HG03064 (cell line): ENCODE results near the gene CATSPER4.

Experiments used
- ATAC-seq: cut with Tn5 transposase; IDR thresholded peaks from one replicate; pipeline ENCODE4 v1.9.1; 2021; ENCODE audit warnings: low read depth; ENCODE audit not compliant: unreplicated experiment

Gene CATSPER4

GRCh38 chr1:26164036-26164860 is 26.2 kb upstream of the CATSPER4 start:
- ATAC-seq = no peak

GRCh38 chr1:26164861-26165842 is 25.2 kb upstream of the CATSPER4 start:
- ATAC-seq = no peak

GRCh38 chr1:26166719-26167281 is 23.6 kb upstream of the CATSPER4 start:
- no peak for ATAC-seq

GRCh38 chr1:26168410-26169197 is 21.8 kb upstream of the CATSPER4 start, which contains the start of gene C1orf232:
Gene C1orf232, minus strand, starts transcription at chr1:26168963. Its CDS starts 464 bp downstream, at chr1:26168499.
- no peak for ATAC-seq

GRCh38 chr1:26169198-26169554 is 21.2 kb upstream of the CATSPER4 start:
- ATAC-seq = no peak

GRCh38 chr1:26169669-26170471 is 20.5 kb upstream of the CATSPER4 start, which contains the start of gene ZNF593:
Gene ZNF593, plus strand, starts transcription at chr1:26169908. Its CDS starts 76 bp downstream, at chr1:26169984.
- peak; percentile 68 for ATAC-seq

- ATAC-seq = no peak
Observed at GRCh38 chr1:26170472-26170821, 20.0 kb upstream of the CATSPER4 start.

- ATAC-seq = no peak
Observed at GRCh38 chr1:26171084-26172072, 19.0 kb upstream of the CATSPER4 start, which contains the start of gene ZNF593OS. Gene ZNF593OS, minus strand, starts transcription at chr1:26171832. Its CDS starts 171 bp downstream, at chr1:26171661.

- ATAC-seq = no peak
Observed at GRCh38 chr1:26175346-26175745, 15.1 kb upstream of the CATSPER4 start.

- ATAC-seq = no peak
Observed at GRCh38 chr1:26177182-26177684, 13.2 kb upstream of the CATSPER4 start, which contains the start of gene CNKSR1. Gene CNKSR1, plus strand, starts transcription at chr1:26177491. Its CDS starts 57 bp downstream, at chr1:26177548.

- no peak for ATAC-seq
Observed at GRCh38 chr1:26180010-26180506, 10.3 kb upstream of the CATSPER4 start.

GRCh38 chr1:26181586-26182382 is 8.6 kb upstream of the CATSPER4 start:
- ATAC-seq = no peak

- no peak for ATAC-seq
Observed at GRCh38 chr1:26182383-26182696, 8.1 kb upstream of the CATSPER4 start.

- no peak for ATAC-seq
Observed at GRCh38 chr1:26184086-26184485, 6.3 kb upstream of the CATSPER4 start.

- ATAC-seq = no peak
Observed at GRCh38 chr1:26184883-26185282, 5.5 kb upstream of the CATSPER4 start.

GRCh38 chr1:26187882-26188281 is 2.5 kb upstream of the CATSPER4 start:
- ATAC-seq = no peak

- ATAC-seq = no peak
Observed at GRCh38 chr1:26188477-26188876, 1.9 kb upstream of the CATSPER4 start.
